H1 (cell line): ENCODE data around the gene ADGRB3. TPM values are rescaled to one million over a fixed set of nuclear protein-coding genes. Genes with fewer than 3 reads are reported as not detected.

ENCODE experiments used
- CTCF ChIA-PET: fragments of 300-600 bp; sonication (Branson Sonifier 250); formaldehyde crosslinking; loops from one replicate; lab custom pipeline; 2021; ENCODE audit not compliant: partially characterized antibody; lab: Charles Lee
- POLR2A ChIA-PET: fragments of 300-600 bp; sonication (Branson Sonifier 250); formaldehyde crosslinking; loops from one replicate; lab custom pipeline; 2021; ENCODE audit warnings: inconsistent platforms; ENCODE audit not compliant: partially characterized antibody; lab: Charles Lee
- DNase-seq, 2 experiments: peaks; one replicate each; pipeline versions ENCODE4 v3.0.0 to v3.0.0-alpha.2; 2010 to 2022; ENCODE audit warnings: low spot score in 2 of 2, low read depth in 1 of 2, mixed read lengths in 1 of 2
- FAIRE-seq: peaks from 2 replicates; lab custom pipeline; 2011; peaks lifted over from hg19 to GRCh38; lab: Jason Lieb, UNC
- H2AFZ ChIP-seq: 2 replicates; pipeline ENCODE4 v1.8.1; 2012; ENCODE audit warnings: low read length, inconsistent platforms
- H2AK5ac ChIP-seq: 2 replicates; pipeline ENCODE4 v1.6.1; 2013; ENCODE audit warnings: low read depth, low read length
- H2BK120ac ChIP-seq: replicated peaks from 2 replicates; pipeline ENCODE3; 2013; ENCODE audit warnings: low read depth, low read length, inconsistent platforms
- H2BK12ac ChIP-seq: 2 replicates; pipeline ENCODE4 v1.6.1; 2013; ENCODE audit warnings: low read depth, low read length
- H2BK15ac ChIP-seq: 2 replicates; pipeline ENCODE4 v1.6.1; 2013; ENCODE audit warnings: low read length
- H2BK20ac ChIP-seq: 2 replicates; pipeline ENCODE4 v1.6.1; 2013; ENCODE audit warnings: low read length
- H2BK5ac ChIP-seq: 2 replicates; pipeline ENCODE4 v1.6.1; 2013; ENCODE audit warnings: low read depth, low read length
- H3K14ac ChIP-seq: 2 replicates; pipeline ENCODE4 v1.6.1; 2013; ENCODE audit warnings: inconsistent platforms; ENCODE audit not compliant: insufficient read length
- H3K18ac ChIP-seq: 2 replicates; pipeline ENCODE4 v1.6.1; 2013; ENCODE audit warnings: low read length; ENCODE audit errors: extremely low read depth
- H3K23ac ChIP-seq: 2 replicates; pipeline ENCODE4 v1.6.1; 2013; ENCODE audit warnings: inconsistent platforms; ENCODE audit not compliant: insufficient read length
- H3K23me2 ChIP-seq: 2 replicates; pipeline ENCODE4 v1.6.1; 2013; ENCODE audit warnings: low read depth, low read length
- H3K27ac ChIP-seq: 2 replicates; pipeline ENCODE4 v1.6.1; 2011; ENCODE audit warnings: low read depth, low read length, inconsistent platforms
- H3K27me3 ChIP-seq, 4 experiments: replicated peaks in 1 of 4; 1 replicate in 1 of 4; 2 replicates in 3 of 4; pipeline versions ENCODE4 v1.6.1 to v1.8.1; 2011 to 2013; ENCODE audit warnings: low read length in 3 of 4, mild to moderate bottlenecking in 3 of 4, inconsistent platforms in 2 of 4, mixed read lengths in 2 of 4, moderate library complexity in 1 of 4; ENCODE audit not compliant: control insufficient read depth in 3 of 4, insufficient read depth in 3 of 4; ENCODE audit errors: extremely low read depth in 1 of 4
- H3K36me3 ChIP-seq, 4 experiments: 2 replicates each; pipeline versions ENCODE4 v1.6.1 to v1.8.1; 2011 to 2013; ENCODE audit warnings: mild to moderate bottlenecking in 4 of 4, low read length in 3 of 4, moderate library complexity in 2 of 4, control low read depth in 1 of 4, inconsistent platforms in 1 of 4; ENCODE audit not compliant: insufficient read depth in 4 of 4, control insufficient read depth in 2 of 4
- H3K4ac ChIP-seq: replicated peaks from 2 replicates; pipeline ENCODE3; 2013; ENCODE audit warnings: low read length, low read depth, mixed read lengths, inconsistent platforms; ENCODE audit not compliant: insufficient read length
- H3K4me1 ChIP-seq, 4 experiments: replicated peaks in 1 of 4; 1 replicate in 1 of 4; 2 replicates in 3 of 4; pipeline versions ENCODE4 v1.6.1 to v1.8.1; 2011 to 2013; ENCODE audit warnings: low read length in 3 of 4, inconsistent platforms in 2 of 4, mixed read lengths in 1 of 4; ENCODE audit not compliant: insufficient read depth in 4 of 4, control insufficient read depth in 3 of 4
- H3K4me2 ChIP-seq, 2 experiments: 2 replicates each; pipeline versions ENCODE4 v1.6.1 to v1.8.1; 2011 to 2013; ENCODE audit warnings: low read depth in 2 of 2, low read length in 2 of 2, control low read depth in 1 of 2, inconsistent platforms in 1 of 2, mild to moderate bottlenecking in 1 of 2; ENCODE audit not compliant: insufficient read depth in 1 of 2
- H3K4me3 ChIP-seq, 4 experiments: fragments of 200-600, 300-600 bp in 1 of 4; sonication (generic), shearing (Covaris generic), sonication (Bioruptor Twin) in 1 of 4; 2 replicates each; pipeline versions ENCODE4 v1.5.1 to v1.8.1; 2011 to 2016; ENCODE audit warnings: low read length in 4 of 4, low read depth in 3 of 4, control low read depth in 2 of 4, inconsistent platforms in 2 of 4, mild to moderate bottlenecking in 2 of 4, mixed read lengths in 1 of 4, moderate library complexity in 1 of 4; ENCODE audit not compliant: insufficient read depth in 2 of 4; ENCODE audit errors: extremely low read depth in 1 of 4
- H3K56ac ChIP-seq: replicated peaks from 2 replicates; pipeline ENCODE3; 2013; ENCODE audit warnings: low read depth, mild to moderate bottlenecking, mixed read lengths, low read length, inconsistent platforms; ENCODE audit not compliant: insufficient read length
- H3K79me1 ChIP-seq: 2 replicates; pipeline ENCODE4 v1.6.1; 2013; ENCODE audit warnings: low read depth, low read length, control low read depth
- H3K79me2 ChIP-seq, 2 experiments: 2 replicates each; pipeline versions ENCODE4 v1.6.1 to v1.8.1; 2012 to 2013; ENCODE audit warnings: low read length in 2 of 2, mild to moderate bottlenecking in 2 of 2, inconsistent platforms in 1 of 2; ENCODE audit not compliant: insufficient read depth in 2 of 2, control insufficient read depth in 1 of 2
- H3K9ac ChIP-seq, 4 experiments: replicated peaks in 1 of 4; 1 replicate in 1 of 4; 2 replicates in 3 of 4; pipeline versions ENCODE4 v1.6.1 to v1.8.1; 2011 to 2013; ENCODE audit warnings: low read depth in 3 of 4, low read length in 3 of 4, control low read depth in 2 of 4, mild to moderate bottlenecking in 2 of 4, moderate library complexity in 2 of 4, inconsistent platforms in 1 of 4; ENCODE audit errors: extremely low read depth in 1 of 4
- H3K9me3 ChIP-seq, 2 experiments: 2 replicates each; pipeline versions ENCODE4 v1.6.1 to v1.8.1; 2012 to 2013; ENCODE audit warnings: mild to moderate bottlenecking in 2 of 2, moderate library complexity in 2 of 2, control low read depth in 1 of 2, inconsistent platforms in 1 of 2, low read depth in 1 of 2, low read length in 1 of 2, mixed read lengths in 1 of 2; ENCODE audit not compliant: insufficient read depth in 2 of 2
- H4K20me1 ChIP-seq, 2 experiments: replicated peaks in 1 of 2; 2 replicates each; pipeline versions ENCODE3 to v1.8.1; 2011 to 2013; ENCODE audit warnings: inconsistent platforms in 2 of 2, low read length in 2 of 2, mild to moderate bottlenecking in 1 of 2; ENCODE audit not compliant: insufficient read depth in 2 of 2, control insufficient read depth in 1 of 2
- H4K5ac ChIP-seq: 2 replicates; pipeline ENCODE4 v1.6.1; 2013; ENCODE audit warnings: low read length, low read depth, mixed read lengths, inconsistent platforms; ENCODE audit not compliant: insufficient read length
- H4K8ac ChIP-seq: 2 replicates; pipeline ENCODE4 v1.8.0; 2013; ENCODE audit warnings: mild to moderate bottlenecking, moderate library complexity, low read length, inconsistent platforms; ENCODE audit not compliant: insufficient read depth; ENCODE audit errors: extremely low read depth
- H4K91ac ChIP-seq: replicated peaks from 2 replicates; pipeline ENCODE3; 2013; ENCODE audit warnings: low read length, mixed read lengths, inconsistent platforms; ENCODE audit not compliant: insufficient read length
- ATF3 ChIP-seq: IDR thresholded peaks from 2 replicates; pipeline ENCODE4 v1.6.1; 2011; ENCODE audit warnings: low read depth, mild to moderate bottlenecking, low read length; ENCODE audit not compliant: insufficient read depth
- EGR1 ChIP-seq: IDR thresholded peaks from 2 replicates; pipeline ENCODE4 v1.6.1; 2011; ENCODE audit warnings: low read depth, low read length, borderline replicate concordance
- SRF ChIP-seq: IDR thresholded peaks from 2 replicates; pipeline ENCODE4 v1.6.1; 2011; ENCODE audit warnings: mild to moderate bottlenecking, low read depth, low read length, moderate library complexity
- SUZ12 ChIP-seq: fragments of 200-600 bp; sonication (generic); IDR thresholded peaks from 2 replicates; pipeline ENCODE4 v1.6.1; 2012; ENCODE audit warnings: mild to moderate bottlenecking, inconsistent platforms, low read length, moderate library complexity, mixed read lengths
- WGBS, 2 experiments: shearing (Covaris generic) in 1 of 2; methylation state at CpG; one replicate each; pipeline versions ENCODE4 v1.1.6 to v1.1.7; 2013 to 2015; ENCODE audit warnings: low lambda C conversion rate in 2 of 2, mixed read lengths in 2 of 2, inconsistent platforms in 1 of 2, low coverage in 1 of 2, missing lambda C conversion rate in 1 of 2; ENCODE audit not compliant: insufficient replicate concordance in 2 of 2, insufficient coverage in 1 of 2, insufficient read length in 1 of 2; ENCODE audit errors: extremely low coverage in 1 of 2, missing lambda C conversion rate in 1 of 2; 5-methylcytosine and 5-hydroxymethylcytosine counted together
- polyA plus RNA-seq, 7 experiments: library from polyadenylated mRNA; depleted of rRNA in 3 of 7; stranded (reverse) in 5 of 7; unstranded in 2 of 7; fragments of >200 nt in 5 of 7; fragments of 200-250 nt in 2 of 7; gene quantifications; 1 replicate in 5 of 7; 2 replicates in 1 of 7; 4 replicates in 1 of 7; pipeline versions ENCODE4 v1.2.1 to v1.2.3, GENCODE V29; 2011 to 2013; ENCODE audit warnings: missing spikeins in 2 of 7, mixed read lengths in 2 of 7
- total RNA-seq: library from RNA; stranded (reverse); fragmentation: NEBNext Ultra II Directional; extraction: Animal tissue kit (Norgen Biotek cat#: 25700); gene quantifications from 2 replicates; pipeline ENCODE4 v1.2.1, GENCODE V29; 2021

The ADGRB3 gene
- total and polyA plus RNA-seq, 2 of the 8 experiments (the other 6 are each of a cell fraction or from before 2014, with no cell fraction given): 0.35 to 1.2 TPM

GRCh38 chr6:69096681-69097080 lies 461.6 kb downstream of the ADGRB3 start:
- H2BK120ac ChIP-seq: no peak overlapping the region
- no peak overlapping the region for H3K9ac ChIP-seq
- no peak overlapping the region for H3K14ac ChIP-seq
- H2AK5ac ChIP-seq: no peak overlapping the region
- no peaks in the 10 kb centered on the region for H3K9me3 ChIP-seq
- no peaks in the 10 kb centered on the region for H3K23me2 ChIP-seq
- no peak for TF ChIP-seq ATF3
- TF ChIP-seq EGR1: no peak
- peak; percentile 58; the same call in 1 of the 2 replicates for TF ChIP-seq SRF
- TF ChIP-seq SUZ12: no peak
- H2BK5ac ChIP-seq: no peak overlapping the region
- no peak overlapping the region for H3K4ac ChIP-seq
- H2BK15ac ChIP-seq: no peak overlapping the region
- H3K4me3 ChIP-seq: no peak overlapping the region
- DNase-seq (no peak), FAIRE-seq (no peak)
- H3K27ac ChIP-seq: no peak overlapping the region
- H3K18ac ChIP-seq: no peak overlapping the region
- ChIA-PET CTCF (interaction anchor here (2.0 kb wide), 1 partner anchor 9 kb away, joined by 7 read pairs; no protein-coding TSS in a partner anchor), POLR2A (no interaction called here)
- WGBS, 2 experiments: 100% methylated on average over 1 of the region's 1 CpG; no CpG with 5 or more reads in 1 of the 2 experiments
- no peak overlapping the region for H2BK12ac ChIP-seq
- H3K56ac ChIP-seq: no peak overlapping the region
- H2AFZ ChIP-seq: 0 out of 2 replicates have a peak overlapping the region, but pooled peaks have one; percentile 78
- no peak overlapping the region for H4K91ac ChIP-seq
- no peak overlapping the region for H4K8ac ChIP-seq
- no peak overlapping the region for H2BK20ac ChIP-seq
- no peak overlapping the region for H3K23ac ChIP-seq
- H3K36me3 ChIP-seq: no peaks in the 10 kb centered on the region
- H4K20me1 ChIP-seq: no peaks in the 10 kb centered on the region
- no peaks in the 10 kb centered on the region for H3K79me1 ChIP-seq
- no peak overlapping the region for H4K5ac ChIP-seq
- H3K79me2 ChIP-seq: no peaks in the 10 kb centered on the region
- no peak overlapping the region for H3K4me2 ChIP-seq
- no peaks in the 10 kb centered on the region for H3K27me3 ChIP-seq
- H3K4me1 ChIP-seq: peaks cover 0 to 2% (median 0%) of the 10 kb centered on the region in 4 experiments; a peak in 1 of 7 replicates
